GM10248 (cell line): ENCODE results near the gene HIVEP2.
A peak's percentile ranks its signal among the peaks of the same experiment; 100 is the strongest.

Experiments used
- CTCF ChIA-PET: fragments of 300-600 bp; sonication (Branson Sonifier 250); formaldehyde crosslinking; extraction: SDS; loops from one replicate; lab custom pipeline; 2021; ENCODE audit warnings: antibody characterized with exemption; lab: Yijun Ruan, JAX
- POLR2A ChIA-PET: fragments of 350-650 bp; sonication (Branson Sonifier 250); formaldehyde crosslinking; extraction: SDS; loops from one replicate; lab custom pipeline; 2020; ENCODE audit warnings: antibody characterized with exemption; lab: Yijun Ruan, JAX
- DNase-seq: peaks from one replicate; pipeline ENCODE4 v3.0.0; 2012; ENCODE audit errors: extremely low spot score
- TF ChIP-seq, protein P1 (sequence below): IDR thresholded peaks from 2 replicates; pipeline ENCODE4 v1.5.1; 2012; ENCODE audit warnings: mild to moderate bottlenecking, low read depth; ENCODE audit errors: extremely low read depth, missing control alignments, control extremely low read depth

The HIVEP2 gene

DNA sequence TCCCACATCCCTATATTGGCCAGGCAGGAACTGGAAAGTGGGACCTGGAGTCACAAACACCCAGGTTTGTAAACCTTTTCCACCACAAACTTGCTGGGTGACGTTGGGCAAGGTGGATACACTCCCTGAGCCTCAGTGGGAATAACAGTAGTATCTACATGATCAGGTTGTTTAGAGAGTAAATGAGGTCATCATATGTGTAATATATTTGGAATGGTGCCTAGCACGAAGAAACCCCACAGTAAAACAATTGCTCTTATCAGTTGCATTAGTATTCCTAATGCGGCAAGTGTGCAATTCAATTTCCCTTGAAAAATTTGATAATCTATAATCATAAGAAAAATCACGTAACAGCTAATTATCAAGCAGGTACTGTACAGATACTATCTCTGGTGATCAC, 51.9 kb downstream of the HIVEP2 start:
- no peak for DNase-seq
- ChIA-PET CTCF (interaction anchor here (1.2 kb wide), 1 partner anchor 387 kb away, joined by 3 read pairs; no protein-coding TSS in a partner anchor), POLR2A (no interaction called here)
- TF ChIP-seq, protein P1, sequence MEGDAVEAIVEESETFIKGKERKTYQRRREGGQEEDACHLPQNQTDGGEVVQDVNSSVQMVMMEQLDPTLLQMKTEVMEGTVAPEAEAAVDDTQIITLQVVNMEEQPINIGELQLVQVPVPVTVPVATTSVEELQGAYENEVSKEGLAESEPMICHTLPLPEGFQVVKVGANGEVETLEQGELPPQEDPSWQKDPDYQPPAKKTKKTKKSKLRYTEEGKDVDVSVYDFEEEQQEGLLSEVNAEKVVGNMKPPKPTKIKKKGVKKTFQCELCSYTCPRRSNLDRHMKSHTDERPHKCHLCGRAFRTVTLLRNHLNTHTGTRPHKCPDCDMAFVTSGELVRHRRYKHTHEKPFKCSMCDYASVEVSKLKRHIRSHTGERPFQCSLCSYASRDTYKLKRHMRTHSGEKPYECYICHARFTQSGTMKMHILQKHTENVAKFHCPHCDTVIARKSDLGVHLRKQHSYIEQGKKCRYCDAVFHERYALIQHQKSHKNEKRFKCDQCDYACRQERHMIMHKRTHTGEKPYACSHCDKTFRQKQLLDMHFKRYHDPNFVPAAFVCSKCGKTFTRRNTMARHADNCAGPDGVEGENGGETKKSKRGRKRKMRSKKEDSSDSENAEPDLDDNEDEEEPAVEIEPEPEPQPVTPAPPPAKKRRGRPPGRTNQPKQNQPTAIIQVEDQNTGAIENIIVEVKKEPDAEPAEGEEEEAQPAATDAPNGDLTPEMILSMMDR = no peak

GRCh38 chr6:142892254-142893021, 52.5 kb downstream of the HIVEP2 start:
- ChIA-PET CTCF (interaction anchor here (1.4 kb wide), 1 partner anchor 20 kb away, joined by 4 read pairs; no protein-coding TSS in a partner anchor), POLR2A (no interaction called here)
- no peak for DNase-seq
- TF ChIP-seq, protein P1 = no peak

DNA sequence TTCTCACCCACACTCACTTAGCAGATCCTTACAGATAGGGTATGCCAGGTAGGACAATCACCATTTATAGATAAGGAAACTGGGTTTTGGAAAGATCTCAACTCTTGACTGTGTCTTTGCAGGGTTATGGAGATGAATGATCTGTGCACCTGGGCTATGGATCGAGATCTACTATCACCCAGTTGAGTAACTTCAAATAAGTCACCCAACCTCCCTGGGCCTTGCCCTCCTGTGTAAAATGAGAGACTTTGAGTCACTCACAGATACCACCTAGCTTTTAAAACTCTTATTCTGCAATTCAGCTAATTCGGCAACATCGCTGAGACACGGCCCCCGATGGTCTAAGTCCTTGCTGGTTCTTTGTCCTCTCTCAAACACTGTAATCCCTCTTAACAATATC, 53.5 kb downstream of the HIVEP2 start:
- ChIA-PET POLR2A (no interaction called here), CTCF (interaction anchor here (1.4 kb wide), 1 partner anchor 21 kb away, joined by 4 read pairs; no protein-coding TSS in a partner anchor)
- DNase-seq = no peak
- TF ChIP-seq, protein P1 = no peak

- ChIA-PET CTCF (interaction anchor here (0.9 to 2.4 kb wide), 3 partner anchors 16 to 22 kb away, joined by 3 to 8 read pairs (median 4); no protein-coding TSS in a partner anchor), POLR2A (no interaction called here)
- TF ChIP-seq, protein P1 = no peak
- DNase-seq = no peak
These were observed 56.5 kb downstream of the HIVEP2 start for GRCh38 chr6:142888456-142888855.

DNA sequence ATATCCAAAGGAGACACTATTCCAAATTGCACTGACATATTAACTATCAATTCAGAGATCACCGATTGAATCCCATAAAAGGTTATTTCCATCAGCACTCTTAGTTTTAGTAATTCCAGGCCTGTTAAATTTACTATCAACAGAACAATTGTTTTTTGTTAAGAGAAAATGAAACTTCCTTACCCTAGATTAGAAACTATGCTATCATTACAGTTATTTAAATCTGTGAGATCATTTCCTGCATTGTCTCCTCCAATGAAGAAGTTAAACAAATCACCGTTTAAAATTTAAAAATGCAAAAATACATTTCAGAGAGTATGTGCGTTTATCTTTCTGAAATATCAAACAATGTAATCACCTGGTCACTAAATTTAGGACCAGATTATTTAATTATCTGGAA, 57.5 kb downstream of the HIVEP2 start:
- TF ChIP-seq, protein P1 = no peak
- POLR2A ChIA-PET = no interaction called here
- CTCF ChIA-PET = no interaction called here
- no peak for DNase-seq

- CTCF ChIA-PET = interaction anchor here (1.3 to 5.8 kb wide), 10 partner anchors 8 to 541 kb away, joined by 3 to 44 read pairs (median 4); no protein-coding TSS in a partner anchor
These were observed 58.4 kb downstream of the HIVEP2 start for GRCh38 chr6:142886431-142887170.

More at GRCh38 chr6:142886431-142887170, 58.4 kb downstream of the HIVEP2 start:
- TF ChIP-seq, protein P1 = peak; percentile 38
- POLR2A ChIA-PET = no interaction called here
- peak; percentile 25 for DNase-seq
